GM19372 (cell line): ENCODE results near the gene STRN4.
"Not testable (repeated sequence)": the region's sequence is repeated elsewhere in the genome, so short reads cannot be mapped to it uniquely, and the experiment has no call there.

ENCODE experiments used
- ATAC-seq: cut with Tn5 transposase; IDR thresholded peaks from one replicate; pipeline ENCODE4 v1.9.1; 2021; ENCODE audit warnings: mild to moderate bottlenecking, low read depth, moderate library complexity; ENCODE audit not compliant: unreplicated experiment

The STRN4 gene

DNA sequence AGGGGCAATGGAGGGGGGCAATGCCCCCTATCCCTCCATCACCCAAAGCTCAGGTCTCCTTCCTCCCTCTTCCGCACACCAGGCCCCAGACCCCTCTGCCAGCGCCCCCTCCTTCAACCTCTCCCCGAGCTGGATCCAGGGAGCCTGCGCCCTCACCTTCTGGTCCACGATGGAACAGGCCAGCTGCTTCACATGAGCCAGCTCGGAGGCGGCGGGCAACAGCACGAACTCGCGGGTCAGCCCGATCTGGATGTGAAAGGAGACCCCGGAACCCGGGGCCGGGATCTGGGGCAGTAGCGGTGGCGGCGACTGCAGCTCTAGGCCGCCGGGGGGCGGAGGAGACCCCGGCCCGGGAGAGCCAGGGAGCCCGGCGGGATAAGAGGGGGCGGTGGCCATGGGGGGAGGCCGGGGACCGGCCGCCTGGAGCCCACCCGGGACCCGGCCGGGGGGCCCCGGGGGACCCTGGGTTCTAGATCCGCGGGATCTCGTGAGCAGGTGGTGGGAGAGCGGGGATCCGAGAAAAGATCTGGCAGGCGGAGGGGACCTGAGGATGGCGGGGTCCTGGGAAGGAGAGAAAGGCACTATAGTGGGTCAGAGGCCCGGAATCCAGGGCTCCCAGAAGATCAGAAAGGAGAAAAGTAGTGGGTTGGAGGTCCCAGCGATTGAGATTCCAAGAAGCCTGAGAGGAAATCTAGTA lies 30.1 kb downstream of the STRN4 start:
- no peak for ATAC-seq

DNA sequence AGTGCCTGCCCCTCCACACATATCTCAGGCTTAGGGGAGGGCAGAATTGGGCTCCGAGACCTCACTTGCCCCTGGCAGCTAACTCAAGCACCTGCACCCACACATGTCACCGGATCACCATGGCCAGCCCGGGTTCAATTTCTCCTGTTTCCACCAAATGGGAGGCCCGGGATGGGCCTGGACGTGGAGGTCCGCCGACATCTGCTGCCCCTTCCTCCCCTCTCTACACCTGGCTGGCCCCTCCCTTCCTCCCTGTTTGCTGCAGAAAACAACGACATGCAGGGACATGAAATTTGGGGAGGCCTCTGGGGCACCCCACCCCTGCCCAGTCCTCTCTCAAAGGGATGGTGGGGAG lies 30.7 kb downstream of the STRN4 start:
- no peak for ATAC-seq

DNA sequence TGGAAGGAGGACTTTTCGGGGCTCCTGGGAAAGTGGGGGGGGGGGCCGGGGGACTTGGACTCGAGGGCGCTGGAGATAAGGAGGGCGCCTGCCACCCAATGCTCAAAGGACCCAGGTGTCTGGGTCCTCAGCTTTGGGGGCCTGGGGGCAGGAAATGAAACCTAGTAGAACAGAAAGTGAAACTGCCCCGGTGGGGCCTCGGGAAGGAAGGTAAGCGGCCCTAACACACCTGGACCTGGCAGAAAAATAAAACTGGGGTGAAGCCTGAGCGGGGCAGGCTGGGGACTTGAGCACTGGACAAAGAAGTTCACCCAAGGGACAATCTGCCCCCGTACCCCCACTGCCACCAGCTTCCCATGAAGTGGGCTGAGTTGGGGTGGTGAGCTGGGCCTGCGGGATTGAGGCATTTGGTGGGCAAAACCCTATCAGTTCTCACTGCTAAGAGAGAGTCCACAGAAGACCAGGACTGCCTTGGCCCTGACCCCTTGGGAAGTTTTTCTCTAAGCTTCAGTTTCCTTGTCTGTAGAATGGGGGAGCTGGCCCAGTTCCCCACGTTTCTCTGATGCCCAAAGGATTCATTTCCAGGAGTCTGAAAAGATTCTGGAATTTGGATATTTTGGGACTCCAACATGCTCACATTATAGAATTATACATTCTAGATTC lies 31.7 kb downstream of the STRN4 start:
- ATAC-seq: peak; percentile 33

DNA sequence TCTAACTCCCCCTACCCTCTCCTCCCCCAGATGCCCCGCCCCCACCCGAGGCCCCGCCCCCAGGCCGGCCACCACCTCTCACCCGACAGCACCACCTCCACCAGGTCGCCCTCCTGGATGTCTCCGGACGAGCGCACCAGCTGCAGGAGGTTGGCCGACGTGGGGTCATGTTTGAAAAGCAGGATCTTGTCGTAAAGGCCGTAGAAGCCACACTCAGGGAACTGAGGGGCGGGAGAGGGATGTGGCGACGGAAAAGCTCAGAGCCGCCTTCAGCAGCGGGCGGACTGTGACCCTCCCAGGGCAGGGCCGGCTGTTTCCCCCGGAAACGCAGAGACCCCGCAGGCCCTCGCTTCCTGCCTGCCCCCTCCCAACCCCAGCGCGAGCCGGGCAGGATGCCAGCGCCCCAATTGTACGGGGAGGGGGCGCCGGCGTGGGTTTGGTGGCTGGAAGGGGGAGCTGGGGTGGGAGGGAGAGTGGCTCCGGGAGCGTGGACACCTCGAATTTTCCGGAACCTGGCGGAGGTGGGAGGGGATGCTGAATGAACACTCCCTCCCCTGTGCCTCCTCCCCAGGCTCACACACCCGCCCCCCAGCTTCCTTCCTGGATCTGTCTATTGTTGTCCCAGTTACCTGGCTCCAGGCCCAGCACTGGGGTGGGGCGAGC lies 32.3 kb downstream of the STRN4 start:
- ATAC-seq: no peak

DNA sequence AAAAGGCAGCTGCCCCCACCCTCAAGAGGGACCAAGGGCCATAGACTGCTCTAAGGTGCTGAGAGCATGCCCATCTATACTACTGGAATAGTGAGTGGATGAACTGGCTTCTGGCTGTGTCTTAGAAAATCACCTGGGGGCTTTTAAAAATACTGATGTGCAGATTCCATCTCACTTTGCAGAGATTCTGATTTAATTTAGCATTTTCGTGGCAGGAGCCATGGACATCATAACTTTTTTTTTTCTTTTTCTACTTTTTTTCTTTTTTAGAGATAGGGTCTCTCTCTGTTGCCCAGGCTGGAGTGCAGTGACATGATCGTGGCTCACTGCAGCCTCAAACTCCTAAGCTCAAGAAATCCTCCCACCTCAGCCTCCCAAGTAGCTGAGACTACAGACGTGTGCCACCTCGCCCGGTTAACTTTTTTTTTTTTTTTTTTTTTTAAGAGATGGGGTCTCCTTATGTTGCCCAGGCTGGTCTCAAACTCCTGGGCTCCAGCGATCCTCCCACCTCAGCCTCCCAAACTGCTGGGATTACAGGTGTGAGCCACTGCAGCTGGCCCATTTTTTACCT lies 33.4 kb downstream of the STRN4 start:
- not testable (repeated sequence) for ATAC-seq

DNA sequence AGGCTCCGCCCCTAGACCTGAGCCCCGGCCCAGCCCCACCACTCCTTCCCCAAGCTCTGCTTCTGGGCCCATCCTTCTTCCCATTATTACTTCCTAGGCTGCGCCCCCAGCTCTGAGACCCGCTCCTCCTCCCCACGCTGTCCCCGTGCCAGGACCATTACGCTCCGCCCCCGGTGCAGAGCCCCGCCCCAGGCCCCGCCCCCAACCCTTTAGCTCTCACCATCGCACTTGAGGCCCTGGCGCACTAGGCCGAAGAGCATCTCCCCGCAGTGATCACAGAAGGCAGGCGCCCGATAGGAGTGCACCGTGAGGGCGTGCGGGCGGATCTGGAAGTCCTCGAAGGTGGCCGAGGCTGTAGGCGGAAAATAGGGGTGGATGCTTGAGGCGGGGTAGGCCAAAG lies 35.6 kb downstream of the STRN4 start:
- ATAC-seq: no peak

DNA sequence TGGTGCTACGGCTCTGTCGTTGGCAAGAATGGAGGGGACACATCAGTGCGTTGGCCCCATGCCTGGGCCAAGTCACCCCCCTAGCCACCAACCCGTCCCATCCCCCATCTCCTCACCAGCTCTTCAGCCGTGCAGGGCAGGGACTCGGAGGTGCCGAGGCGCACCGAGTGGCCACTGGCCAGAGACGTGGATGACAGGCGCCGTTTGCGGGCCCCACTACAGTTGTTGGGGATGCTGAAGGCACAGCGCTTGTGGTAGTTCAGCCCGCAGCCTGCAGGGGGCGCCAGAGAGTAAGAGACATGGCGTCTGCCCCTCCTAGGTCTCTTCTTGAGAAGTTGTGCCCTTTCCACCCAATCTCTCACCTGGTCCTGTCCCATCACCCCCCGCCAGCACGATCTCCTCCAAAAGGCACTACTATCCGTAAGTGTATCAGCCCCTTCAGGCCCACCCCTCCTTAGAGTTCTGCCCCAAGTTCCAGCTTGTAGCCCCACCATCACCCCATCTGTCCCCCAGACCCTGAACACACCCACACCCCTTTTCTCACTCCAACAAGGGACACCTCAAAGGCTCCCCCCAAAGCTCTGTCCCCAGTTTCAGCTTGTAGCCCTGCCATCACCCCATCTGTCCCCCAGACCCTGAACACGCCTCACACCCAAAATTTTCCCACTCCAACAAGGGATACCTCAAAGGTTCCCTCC lies 41.7 kb downstream of the STRN4 start:
- ATAC-seq: no peak

DNA sequence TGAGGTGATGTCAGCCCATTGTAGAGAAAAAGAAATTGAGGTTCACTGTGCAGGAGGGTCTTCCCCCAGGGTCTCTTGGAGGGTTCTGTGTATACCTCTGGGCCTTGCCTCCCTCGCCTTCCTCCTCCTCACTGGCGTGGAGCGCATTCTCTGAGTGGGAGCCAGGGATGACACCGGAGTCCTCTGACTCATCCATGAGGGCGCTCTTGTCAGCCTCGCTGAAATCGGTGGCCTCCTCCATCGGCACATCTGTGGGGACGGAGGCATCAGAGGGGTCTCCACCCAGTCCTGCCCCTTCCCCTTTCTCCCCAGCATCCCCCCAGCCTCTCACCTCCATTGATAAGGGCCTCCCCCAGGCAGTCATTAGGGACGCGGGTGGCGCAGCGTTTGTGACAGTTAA lies 45.5 kb downstream of the STRN4 start:
- no peak for ATAC-seq

DNA sequence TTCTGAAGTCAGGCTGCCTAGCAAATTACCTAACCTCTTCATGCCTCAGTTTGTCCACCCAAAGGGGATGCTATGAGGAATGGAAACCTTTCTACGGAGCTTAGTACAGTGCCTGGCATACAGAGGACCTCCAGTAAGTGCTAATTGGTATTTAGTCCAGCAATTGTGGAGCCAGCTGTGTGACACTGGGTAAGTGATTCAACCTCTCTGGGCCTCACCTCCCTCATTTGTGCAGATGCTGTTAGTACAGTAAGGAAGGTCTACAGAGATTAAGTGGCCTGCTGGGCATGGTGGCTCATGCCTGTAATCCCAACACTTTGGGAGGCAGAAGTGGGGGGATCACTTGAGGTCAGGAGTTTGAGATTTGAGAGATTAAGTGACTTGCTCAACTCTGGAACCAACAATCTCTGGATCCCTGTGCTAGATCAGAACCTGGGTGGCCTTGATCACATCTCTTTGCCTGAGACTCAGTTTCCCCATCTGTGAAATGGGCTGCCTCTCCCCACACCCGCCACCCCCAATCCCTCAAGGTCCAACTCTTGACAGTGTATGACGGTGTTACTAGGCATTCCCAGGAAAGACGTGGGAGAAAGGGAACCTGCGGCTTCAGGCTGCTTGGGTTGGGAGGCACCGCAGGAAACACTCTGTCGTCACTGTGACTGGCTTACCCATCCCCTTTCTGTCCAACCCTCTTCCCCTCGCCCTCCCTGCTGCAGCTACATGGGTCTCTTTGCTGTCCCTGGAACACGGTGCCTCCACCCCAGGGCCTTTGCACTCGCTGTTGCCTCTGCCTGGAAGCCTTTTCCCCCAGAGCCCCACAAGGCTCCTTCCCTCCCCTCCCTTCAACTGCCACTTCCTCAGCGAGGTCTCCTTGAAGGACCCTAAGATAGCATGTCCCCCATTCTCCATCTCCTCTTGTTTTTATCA lies 47.6 kb downstream of the STRN4 start:
- no peak for ATAC-seq

DNA sequence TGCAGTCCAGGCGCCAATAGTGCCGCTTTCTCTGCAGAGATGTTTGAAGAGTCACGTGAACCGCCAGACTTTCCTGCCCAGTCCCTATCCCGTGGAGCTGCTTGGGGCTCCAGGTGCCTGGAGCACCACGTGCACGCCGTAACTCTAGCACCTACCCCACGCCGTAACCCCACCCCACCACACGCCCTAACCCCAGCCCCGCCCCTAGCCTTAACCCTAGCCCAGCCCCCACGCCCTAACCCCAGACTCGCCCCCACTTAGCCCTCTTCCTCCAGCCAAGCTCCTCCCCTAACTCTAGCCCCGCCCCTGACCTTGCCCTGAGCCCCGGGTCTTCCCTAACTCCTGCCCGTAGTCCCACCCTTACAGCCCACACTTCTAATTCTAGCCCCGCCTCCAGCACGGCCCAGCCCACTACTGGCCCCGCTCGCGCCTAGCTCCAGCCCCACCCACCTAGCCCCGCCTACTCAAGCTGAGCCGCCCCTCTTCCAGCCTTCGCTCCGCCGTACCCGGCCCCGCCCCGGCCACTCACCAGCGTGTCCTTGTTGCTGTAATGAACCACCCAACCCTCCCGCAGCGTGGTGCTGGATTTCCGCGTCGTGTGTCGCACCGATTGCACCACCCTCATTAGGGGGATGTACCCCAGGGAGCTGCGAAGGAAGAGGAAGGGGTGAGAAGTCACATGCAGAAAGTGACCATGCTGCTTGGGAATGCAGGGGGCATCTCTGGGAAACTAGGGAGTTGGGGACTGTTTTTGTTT lies 48.9 kb downstream of the STRN4 start:
- no peak for ATAC-seq

DNA sequence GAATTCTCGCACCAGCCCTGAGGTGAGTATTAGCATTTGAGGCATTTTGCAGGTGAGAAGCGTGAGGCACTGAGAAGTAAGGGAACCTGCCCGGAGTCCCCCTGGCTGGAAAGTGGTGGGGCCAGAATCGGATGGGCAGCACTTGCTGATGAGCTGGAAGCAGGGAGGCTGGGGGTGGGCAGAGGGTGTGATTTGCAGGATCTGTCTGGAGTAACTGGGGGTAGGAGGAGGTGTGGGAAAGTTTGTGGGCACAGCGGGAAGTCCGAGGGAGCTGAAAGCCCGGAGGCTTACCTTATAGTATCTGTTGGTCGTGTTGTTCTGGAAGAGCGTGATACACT lies 49.4 kb downstream of the STRN4 start:
- no peak for ATAC-seq

DNA sequence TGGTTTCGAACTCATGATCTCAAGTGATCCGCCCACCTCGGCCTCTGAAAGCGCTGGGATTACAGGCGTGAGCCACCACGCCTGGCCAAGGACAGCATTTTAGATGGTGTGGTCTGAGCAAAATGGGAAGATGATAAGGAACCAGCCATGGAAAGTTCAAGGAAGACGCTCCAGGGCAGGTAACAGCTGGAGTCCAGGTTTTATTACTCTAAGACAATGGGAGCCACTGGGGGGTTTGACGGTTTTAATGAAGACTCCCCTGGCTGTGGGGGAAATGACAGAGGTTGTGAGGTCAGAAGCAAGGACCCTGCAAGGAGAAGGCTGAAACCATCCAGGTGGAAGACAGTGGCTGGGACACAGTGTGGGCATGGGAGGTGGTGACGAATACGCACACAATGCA lies 50.2 kb downstream of the STRN4 start:
- no peak for ATAC-seq

DNA sequence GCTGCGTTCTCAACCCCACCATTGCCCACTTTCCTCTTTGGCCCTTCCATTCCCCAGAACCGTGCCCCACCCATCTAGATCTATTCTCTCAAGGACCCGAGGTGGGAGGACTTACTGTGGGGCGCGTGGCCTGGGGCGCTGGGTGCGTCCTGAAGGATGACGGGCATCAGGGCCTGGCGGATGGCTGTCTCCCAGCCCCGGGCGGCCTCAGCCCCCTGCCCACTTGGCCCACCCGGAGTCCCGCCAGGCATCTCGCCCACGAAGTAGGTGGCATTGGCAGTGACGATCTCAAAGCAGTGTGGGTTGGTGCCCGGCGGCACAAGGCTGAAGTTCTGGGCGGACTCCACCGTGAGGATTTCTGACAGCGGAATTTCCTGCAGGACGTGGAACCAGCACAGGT lies 52.5 kb downstream of the STRN4 start:
- no peak for ATAC-seq

DNA sequence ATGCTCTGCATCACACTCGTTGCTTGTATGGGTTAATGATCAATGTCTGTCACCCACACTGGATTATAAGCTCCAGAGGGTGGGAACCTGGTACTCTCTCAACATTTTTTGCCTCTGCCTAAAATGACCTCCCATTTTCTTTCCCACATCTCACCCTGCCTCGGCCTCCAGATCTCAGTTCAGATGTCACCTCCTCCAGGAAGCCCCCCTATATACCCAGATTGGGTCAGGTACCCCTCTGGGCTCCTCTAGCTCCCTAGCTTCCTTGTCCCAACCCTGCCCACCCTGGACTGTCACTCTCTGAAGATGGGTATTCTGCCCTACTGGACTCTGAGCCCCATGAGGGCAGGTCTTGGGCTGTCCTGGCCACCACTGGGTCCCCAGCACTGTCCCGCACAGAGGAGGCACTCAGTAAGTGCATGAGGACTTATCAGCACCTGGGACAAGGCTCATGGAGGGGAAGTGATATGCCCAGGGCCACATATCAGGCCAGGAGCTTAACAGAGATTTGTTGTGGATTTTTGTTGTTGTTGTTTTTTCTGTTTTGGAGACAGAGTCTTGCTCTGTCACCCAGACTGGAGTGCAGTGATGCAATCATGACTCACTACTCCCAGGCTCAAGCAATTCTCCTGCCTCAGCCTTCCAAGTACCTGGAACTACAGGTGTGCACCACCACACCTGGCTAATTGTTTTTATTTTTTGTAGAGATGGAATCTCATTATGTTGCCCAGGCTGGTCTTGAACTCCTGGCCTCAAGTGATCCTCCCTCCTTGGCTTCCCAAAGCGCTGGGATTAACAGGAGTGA lies 53.1 kb downstream of the STRN4 start:
- no peak for ATAC-seq

DNA sequence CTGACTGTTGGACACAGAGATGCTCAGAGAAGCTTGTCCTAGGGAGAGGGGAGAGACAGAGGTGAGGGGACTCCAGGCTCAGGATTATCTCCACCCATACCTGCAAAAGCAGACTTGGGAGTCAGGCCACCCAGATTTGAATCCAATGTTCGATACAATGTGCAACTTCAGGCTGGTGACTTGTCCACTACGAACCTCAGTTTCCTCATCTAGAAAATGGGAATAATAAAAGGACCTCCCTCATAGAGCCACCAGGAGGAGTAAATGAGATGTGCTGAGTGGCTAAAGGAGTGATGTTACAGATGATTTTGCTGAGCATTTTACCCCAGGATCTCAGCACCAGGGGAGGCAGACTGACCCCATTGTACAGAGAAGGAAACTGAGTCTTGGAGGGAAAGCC lies 54.3 kb downstream of the STRN4 start:
- no peak for ATAC-seq

DNA sequence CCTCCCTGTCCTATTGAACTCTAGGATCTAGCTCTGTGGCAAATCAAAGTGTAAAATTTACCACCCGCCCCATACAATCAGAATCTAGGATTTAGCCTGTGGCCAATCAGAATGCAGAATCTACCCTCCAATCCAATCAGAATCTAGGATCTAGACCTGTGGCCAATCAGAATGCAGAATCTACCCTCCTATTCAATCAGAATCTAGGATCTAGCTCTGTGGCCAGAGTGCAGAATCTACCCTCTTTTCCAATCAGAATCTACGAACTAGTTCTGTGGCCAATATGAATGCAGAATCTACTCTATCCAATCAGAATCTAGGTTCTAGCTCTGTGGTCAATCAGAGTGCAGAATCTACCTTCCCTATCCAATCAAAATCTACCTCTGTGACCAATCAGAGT lies 55.1 kb downstream of the STRN4 start:
- no peak for ATAC-seq

DNA sequence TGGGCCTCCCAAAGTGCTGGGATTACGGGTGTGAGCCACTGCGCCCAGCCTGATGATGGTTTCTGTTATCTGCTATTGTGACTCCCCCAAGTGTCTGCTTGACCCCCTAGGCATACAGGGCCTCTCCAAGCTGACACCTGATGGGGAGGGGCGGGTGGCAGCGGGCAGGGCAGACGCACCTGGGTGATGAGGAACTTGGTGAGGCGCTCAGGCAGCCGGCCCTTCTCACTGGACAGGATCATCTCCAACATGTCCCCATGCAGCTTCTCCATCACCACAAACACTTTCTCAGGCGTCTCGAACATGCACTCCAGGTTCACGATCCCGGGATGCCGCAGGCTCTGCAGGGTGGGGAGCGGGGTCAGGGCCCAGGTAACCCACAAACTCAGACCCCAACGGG lies 56.9 kb downstream of the STRN4 start:
- ATAC-seq: no peak

DNA sequence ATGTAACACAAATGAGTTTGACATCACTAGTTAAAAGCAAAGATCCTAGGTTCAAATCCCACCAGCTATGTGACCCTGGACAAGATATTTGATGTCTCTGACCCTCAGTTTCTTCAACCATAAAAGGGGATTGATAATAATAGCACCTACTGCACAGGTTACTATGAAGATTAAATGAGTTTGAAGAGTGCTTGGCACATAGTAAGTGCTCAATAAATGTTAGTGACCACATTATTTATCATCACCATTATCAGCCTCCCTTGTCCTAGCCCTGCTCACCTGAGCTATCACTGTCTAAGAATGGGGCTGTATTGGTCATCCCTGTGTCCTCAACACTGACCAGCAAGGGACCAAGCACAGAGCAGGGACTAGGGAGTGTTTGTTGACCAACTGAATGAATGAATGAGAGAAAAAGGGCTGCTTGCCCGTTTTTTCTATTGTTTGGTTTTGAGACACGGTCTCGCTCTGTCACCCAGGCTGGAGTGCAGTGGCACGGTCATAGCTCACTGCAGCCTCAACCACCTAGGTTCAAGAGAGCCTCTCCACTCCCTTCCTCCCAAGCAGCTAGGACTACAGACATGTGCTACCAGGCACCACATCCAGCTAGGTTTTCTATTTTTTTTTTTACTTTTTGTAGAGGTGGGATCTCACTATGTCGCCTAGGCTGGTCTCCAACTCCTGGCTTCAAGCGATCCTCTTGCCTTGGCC lies 58.7 kb downstream of the STRN4 start:
- no peak for ATAC-seq
